HG03520 (cell line): ENCODE results near the gene IGSF9B.

Experiments used
- ATAC-seq: cut with Tn5 transposase; IDR thresholded peaks from one replicate; pipeline ENCODE4 v1.9.1; 2021; ENCODE audit warnings: mild to moderate bottlenecking, moderate library complexity; ENCODE audit not compliant: unreplicated experiment

IGSF9B gene

GRCh38 chr11:133938166-133938565 is 18.6 kb downstream of the IGSF9B start:
- ATAC-seq: no peak

- no peak for ATAC-seq
Observed at GRCh38 chr11:133937468-133937867, 19.3 kb downstream of the IGSF9B start.

- ATAC-seq: no peak
Observed at GRCh38 chr11:133937015-133937414, 19.8 kb downstream of the IGSF9B start.

GRCh38 chr11:133936592-133936991 is 20.2 kb downstream of the IGSF9B start:
- ATAC-seq: no peak

GRCh38 chr11:133936136-133936535 is 20.6 kb downstream of the IGSF9B start:
- ATAC-seq: no peak

- ATAC-seq: no peak
Observed at GRCh38 chr11:133935551-133935910, 21.2 kb downstream of the IGSF9B start.

GRCh38 chr11:133934599-133935550 is 21.9 kb downstream of the IGSF9B start:
- ATAC-seq: no peak

- ATAC-seq: no peak
Observed at GRCh38 chr11:133934096-133934495, 22.7 kb downstream of the IGSF9B start.

- no peak for ATAC-seq
Observed at GRCh38 chr11:133931449-133932060, 25.2 kb downstream of the IGSF9B start.

GRCh38 chr11:133930767-133931448 is 25.9 kb downstream of the IGSF9B start:
- no peak for ATAC-seq

GRCh38 chr11:133930053-133930766 is 26.6 kb downstream of the IGSF9B start:
- no peak for ATAC-seq

- ATAC-seq: no peak
Observed at GRCh38 chr11:133929401-133930052, 27.2 kb downstream of the IGSF9B start.

- no peak for ATAC-seq
Observed at GRCh38 chr11:133928628-133929059, 28.1 kb downstream of the IGSF9B start.

- ATAC-seq: peak; percentile 84
Observed at GRCh38 chr11:133927690-133928627, 28.8 kb downstream of the IGSF9B start.

- no peak for ATAC-seq
Observed at GRCh38 chr11:133926466-133927246, 30.1 kb downstream of the IGSF9B start.

- ATAC-seq: no peak
Observed at GRCh38 chr11:133925756-133926155, 31.0 kb downstream of the IGSF9B start.

- ATAC-seq: no peak
Observed at GRCh38 chr11:133924661-133925060, 32.1 kb downstream of the IGSF9B start.

GRCh38 chr11:133922078-133922870 is 34.5 kb downstream of the IGSF9B start:
- ATAC-seq: no peak
